GM21447 (cell line): ENCODE results near the gene MAP3K1.
A peak's percentile ranks its signal among the peaks of the same experiment; 100 is the strongest.
"Not testable (repeated sequence)": the region's sequence is repeated elsewhere in the genome, so short reads cannot be mapped to it uniquely, and the experiment has no call there.

ENCODE experiments used
- ATAC-seq: cut with Tn5 transposase; IDR thresholded peaks from one replicate; pipeline ENCODE4 v1.9.1; 2021; ENCODE audit not compliant: unreplicated experiment

Gene MAP3K1

DNA sequence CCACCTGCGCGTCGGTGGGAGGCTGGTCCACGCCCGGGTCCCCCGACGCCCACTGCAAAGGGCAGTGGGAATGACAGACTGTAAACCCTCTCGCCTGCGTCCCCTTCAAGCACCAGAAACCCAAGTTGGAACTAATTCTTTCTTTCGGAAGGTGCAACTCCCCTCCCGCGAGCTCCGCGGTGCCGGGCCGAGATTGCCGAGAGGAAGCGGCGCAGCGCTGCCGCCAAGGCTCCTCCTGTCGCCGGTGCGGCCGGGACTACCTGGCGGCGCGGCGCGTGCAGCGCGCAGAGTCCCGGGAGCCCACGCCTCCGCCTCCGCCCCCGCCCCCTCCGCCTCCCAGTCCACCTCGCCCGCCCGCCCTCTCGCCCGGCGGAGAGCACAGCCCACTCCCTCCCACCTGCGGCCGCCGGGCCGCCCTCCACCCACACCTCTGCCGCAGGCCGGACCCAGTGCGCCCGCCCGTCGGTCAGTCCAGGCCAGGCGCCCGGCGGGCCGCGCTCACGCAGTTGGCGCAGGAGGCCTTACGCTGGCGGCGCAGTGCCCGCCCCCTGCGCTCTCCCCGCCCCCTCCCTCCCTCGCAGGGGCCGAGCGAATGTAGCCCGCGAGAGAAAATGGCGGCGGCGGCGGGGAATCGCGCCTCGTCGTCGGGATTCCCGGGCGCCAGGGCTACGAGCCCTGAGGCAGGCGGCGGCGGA is at the start of gene MAP3K1:
TSS of gene MAP3K1 (plus strand) at position 587 of the 695 bp plus-strand sequence. CDS start at position 612, 25 bp downstream.
- ATAC-seq: peak; percentile 46

DNA sequence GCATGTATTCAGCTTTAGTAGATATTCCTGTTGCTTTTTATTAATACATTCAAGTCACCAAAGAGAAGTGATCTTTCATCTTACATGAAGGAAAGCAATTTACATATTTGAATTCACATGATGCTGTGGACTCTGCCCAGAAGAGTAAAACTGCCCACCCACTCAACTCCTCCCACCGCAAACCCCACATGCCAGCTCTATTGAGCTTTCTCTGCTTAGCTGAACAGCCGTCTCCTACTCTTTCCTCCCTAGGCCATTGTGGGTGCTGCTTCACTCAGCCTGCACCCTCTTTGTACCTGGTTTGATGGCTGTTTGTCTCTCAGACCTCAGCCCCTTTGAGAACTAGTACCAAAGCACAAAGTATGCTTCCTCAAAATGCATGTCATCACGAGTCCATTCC is 48.4 kb upstream of the MAP3K1 start:
- no peak for ATAC-seq

DNA sequence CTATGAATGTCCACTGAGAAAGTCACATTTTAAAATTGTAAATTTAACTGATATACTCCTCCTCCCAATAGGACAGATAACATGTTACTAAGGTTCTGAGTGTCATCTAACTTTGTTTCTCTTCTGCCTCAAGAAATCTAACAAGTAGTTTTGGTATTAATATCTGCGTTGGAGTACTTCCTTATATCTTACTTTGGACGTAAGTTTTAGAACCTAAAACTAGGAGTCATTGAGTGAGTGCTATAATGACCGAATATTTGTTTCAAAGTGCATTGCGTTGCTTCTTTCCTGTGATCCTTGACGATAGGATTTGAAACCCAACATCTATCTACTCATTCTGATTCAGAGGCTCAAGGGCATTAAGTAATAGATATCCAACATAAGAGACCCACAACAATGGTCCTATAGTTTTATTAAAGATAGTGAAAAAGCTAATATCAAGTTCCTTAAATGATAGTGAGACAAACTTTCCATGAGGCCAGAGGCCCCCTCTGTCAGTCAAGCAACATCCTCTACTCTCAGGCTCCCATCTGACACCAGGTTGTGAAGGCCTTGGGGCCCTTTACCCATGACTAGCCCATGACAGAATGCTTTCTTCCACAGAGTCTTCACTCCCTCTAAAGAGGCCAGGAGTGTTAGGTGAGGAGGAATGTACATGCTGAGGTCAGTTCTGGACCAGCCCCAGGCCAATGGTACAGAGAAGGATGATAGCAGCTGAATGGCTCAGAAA is 45.3 kb upstream of the MAP3K1 start:
- no peak for ATAC-seq

DNA sequence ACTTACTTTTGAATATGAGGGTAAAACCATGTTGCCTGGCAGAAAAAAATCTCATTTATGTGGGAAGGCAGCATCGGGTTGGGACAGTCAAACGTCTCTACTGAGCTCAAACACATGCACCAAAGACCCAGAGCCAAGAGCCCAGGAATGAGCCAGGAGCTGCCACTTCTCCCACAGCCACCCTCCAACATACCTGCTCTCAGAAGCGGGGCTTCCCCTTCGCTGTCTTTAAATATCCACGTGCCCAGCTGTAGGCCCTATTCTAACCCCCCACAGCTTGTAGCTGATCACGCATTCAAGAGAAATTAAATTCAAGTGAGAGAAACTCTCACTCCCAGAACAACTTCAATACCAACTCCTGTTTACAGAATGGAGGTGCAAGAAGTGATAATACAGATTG is 42.6 kb upstream of the MAP3K1 start:
- ATAC-seq: no peak

DNA sequence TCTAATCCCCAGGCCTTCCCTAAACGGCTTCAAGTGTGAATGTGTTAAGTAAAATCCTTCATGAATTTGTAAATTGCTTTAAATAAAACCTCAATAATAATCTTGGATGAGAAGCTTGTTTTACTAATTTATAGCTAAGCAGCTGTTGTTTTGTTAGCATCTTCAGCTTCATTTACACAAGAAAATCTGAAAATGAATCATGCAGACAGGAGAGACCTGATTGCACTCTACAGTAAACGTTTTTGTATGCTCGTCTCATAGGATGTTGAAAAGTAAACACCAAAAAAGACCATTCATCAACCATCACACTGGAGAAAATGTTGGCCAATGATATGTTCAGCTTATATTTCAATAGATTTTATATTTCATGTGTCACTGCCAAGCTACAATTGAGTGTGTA is 40.4 kb upstream of the MAP3K1 start:
- no peak for ATAC-seq

DNA sequence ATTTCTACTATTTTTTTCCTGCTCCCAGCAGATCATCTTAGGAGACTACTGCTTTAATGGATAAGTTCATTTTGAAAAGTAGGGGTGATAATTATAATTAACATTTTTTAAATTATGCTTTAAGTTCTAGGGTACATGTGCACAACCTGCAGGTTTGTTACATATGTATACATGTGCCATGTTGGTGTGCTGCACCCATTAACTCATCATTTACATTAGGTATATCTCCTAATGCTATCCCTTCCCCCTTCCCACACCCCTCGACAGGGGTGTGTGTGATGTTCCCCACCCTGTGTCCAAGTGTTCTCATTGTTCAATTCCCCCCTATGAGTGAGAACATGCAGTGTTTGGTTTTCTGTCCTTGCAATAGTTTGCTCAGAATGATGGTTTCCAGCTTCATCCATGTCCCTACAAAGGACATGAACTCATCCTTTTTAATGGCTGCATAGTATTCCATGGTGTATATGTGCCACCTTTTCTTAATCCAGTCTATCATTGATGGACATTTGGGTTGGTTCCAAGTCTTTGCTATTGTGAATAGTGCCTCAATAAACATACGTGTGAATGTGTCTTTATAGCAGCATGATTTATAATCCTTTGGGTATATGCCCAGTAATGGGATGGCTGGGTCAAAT is 39.0 kb upstream of the MAP3K1 start:
- not testable (repeated sequence) for ATAC-seq

DNA sequence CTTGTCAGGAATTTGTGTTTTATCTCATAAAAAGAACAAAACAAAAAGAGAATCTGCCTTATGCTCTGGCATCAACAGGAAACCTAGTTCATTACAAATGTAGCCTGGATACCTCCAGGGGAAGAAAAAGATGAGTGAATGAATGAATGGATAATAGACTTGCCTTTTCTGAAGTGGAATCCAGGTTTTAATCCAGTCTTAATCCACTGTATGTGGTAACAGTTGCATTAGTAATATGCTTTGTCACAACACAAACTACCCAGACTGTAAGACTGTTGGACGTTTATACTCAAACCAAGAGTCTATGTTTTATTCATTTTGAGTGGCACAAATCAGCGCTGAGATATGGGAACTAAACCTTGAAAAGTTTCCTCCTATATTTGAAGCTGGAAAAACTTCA is 32.1 kb upstream of the MAP3K1 start:
- ATAC-seq: no peak

DNA sequence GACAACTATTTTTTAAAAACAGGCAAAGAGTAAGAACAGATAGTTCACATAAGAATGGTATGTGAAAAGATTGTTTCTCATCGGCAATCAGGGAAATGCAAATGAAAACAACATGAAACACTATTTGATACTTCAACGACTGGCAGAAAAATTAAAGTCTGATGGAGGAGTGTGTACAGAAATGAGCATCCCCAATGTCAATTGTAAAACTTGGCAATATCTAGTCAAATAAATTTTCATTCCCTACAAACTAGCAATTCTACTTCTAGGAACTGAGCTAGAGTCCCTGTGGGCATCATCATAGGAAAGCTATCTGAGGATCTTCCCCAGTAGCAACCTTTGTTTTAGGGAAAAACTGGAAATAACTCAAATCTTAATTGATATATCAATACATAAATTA is 29.0 kb upstream of the MAP3K1 start:
- ATAC-seq: no peak

DNA sequence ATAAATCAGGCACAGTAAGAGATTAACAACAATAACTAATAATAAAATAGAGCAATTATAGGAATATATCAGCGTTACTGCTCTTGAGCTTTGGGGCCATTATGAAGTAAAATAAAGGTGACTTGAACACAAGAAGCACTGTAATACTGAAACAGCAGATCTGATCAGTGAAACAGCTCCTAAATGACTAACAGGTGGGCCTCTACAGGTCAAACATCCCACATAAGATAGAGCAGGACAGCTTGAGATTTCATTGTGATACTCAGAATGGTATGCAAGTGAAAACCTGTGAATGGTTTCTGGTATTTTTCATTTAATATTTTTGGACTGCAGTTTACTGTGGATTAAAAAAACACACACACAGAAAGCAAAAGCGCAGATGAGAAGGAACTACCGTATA is 24.0 kb upstream of the MAP3K1 start:
- ATAC-seq: no peak

DNA sequence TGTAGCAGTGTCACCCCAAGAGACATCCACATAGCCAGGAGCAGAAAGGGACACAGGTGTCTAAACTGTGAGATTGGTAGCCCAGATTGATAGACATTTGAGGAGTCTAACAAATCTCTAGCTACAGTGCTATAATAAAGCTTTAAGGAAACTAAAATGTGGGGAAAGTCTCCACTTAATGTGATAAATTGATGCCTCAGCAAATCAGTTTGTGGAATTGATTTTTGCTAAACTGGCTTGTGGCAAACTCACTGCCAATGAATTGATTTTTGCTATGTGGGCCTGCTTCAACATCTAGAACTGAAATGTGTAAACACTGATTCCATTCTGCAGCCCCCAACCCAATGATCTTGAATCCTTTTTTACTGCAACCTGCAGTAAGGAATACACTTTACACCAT is 16.8 kb upstream of the MAP3K1 start:
- no peak for ATAC-seq

DNA sequence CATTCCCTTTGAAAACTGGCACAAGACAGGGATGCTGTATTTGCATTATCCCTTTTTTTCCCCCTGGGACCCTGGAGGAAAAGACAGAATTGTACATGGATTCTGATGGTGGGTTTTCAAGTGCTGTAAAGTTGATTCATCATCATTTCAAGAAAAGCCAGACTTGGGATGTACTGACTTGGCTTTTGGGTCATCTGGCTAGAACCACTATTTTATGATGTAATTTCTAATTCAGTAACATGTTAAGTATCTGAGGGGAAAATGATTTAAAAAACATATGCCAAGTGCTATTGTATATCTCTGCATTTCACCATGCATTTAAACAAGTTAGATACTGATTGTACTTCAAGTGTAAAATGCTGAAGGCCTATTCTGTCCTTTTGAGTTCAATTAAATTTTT is 15.2 kb upstream of the MAP3K1 start:
- ATAC-seq: no peak

DNA sequence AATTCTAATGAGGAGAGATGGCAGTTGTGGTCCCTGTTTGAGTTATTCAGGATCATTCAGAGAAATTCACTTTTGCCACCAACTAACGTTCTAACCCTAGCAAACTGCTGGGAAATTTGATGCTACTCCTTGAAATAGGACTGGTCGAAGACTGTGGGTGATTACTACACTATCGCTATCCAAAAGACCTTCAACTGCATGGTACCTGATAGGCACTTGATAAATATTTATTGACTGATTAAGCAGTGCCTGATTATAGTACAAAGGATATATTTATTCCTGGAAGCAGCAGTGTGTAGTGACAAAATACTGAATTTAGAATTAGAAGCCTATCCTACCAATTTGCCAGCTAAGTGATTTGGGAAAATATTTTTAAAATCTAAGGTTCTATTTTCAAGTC is 14.1 kb upstream of the MAP3K1 start:
- no peak for ATAC-seq

DNA sequence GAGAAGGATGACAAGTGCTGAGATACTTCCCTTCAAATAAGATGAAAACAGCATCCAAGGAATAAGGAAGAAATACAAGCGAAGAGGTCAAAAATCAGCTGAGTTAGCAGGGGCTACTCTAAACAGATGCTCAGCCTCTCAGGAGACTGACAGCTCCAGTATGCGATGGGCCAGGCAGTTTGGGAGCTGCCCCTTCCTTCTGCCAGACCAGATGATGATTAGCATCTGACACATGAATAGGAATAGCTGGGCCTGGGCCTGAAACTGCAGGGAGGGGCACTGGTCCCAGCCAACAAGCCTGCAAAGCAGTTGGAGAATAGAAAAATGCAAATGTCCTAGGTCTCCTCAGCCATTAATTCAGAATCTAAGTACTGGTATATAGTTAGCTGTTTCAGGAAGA is 13.1 kb upstream of the MAP3K1 start:
- no peak for ATAC-seq

DNA sequence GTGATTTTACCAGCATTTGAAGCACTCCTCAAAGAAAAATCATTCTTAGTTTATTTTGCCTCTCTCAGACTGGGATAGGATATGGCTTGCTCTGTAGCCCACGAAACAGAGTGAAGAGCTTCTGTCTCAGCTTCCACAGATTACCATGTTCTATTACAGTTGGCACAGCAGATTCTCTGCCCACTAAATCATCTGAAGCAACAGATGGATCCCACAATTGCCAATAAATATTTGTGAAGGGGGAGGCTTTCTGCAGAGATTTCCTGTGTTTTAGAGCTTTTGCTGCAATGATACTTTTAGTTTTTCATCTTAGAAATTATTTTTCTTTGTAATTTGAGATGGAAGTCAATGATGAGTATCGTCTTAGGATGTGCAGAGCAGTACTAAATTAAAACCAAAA is 12.3 kb upstream of the MAP3K1 start:
- ATAC-seq: no peak

DNA sequence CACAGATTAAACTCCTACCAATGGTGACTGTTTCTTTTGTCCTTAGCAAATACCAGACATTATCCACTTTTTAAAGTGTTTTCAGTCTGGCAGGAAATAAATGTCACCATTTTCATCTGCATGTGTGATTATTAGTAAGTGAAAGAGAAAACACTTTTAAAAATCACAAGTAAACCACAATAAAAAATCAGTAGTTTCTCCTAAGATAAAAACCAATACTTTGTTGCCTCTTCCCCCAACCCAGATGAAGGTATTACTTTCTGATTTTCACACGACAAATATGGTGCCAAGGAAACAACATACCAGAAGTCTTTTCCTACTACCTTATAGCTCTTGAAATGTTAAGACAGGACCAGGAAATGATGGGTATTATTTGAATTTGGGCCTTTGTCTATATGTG is 11.5 kb upstream of the MAP3K1 start:
- no peak for ATAC-seq

DNA sequence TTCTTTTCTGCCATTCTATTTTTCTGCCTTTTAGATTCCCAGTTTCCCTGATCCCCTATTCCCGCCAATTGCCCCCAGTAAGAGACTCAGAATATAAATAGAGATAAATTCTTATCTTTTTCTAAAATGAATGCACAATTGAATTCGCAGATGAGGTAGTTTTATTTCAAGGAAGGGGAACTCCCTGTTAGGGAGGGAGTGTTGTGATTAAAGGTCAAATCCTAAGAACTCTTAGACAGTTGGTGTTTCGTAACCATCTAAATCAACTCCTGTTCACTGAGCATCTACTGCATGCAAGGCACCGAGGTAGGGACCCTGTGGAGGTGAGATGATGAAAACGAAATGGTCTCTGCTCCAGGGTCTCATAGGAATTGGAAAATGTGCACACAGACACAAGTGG is 7.7 kb upstream of the MAP3K1 start:
- ATAC-seq: no peak

DNA sequence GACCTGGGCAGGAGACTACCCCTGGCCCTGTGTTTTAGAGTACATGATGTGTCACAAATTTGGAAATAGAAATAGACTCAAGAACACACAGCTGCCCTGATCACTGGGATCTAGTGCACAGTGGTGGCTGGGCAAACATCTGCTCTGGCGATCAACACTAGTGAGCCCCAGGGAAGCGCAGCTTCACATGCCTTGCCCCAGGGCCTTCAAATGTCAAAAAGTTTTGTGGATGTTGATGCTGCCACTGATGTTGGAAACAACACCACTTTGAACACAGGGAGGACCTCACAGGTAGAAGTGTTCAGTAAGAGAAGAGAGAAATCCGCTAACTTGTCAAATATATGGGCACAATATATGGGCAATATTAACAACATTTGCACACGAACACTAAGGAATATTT is 7.1 kb upstream of the MAP3K1 start:
- no peak for ATAC-seq

DNA sequence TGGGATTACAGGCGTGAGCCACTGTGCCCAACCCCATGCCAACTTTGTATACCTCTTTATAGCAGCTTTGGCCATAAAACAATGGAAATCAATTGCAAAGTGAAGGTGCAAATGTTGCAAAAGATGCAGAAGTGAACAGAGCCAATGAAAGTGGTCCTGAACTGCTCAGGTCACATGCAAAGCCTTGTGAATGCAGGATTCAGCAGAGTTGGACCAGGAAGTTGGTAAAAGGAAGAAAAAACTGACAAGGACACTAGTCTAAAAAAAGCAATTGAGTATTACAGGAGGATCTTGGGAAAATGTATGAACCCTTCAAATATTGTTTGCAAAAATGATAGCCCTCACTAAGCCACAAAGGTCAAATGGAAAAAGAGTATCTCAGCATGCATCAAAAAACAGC is 4.5 kb upstream of the MAP3K1 start:
- ATAC-seq: no peak

DNA sequence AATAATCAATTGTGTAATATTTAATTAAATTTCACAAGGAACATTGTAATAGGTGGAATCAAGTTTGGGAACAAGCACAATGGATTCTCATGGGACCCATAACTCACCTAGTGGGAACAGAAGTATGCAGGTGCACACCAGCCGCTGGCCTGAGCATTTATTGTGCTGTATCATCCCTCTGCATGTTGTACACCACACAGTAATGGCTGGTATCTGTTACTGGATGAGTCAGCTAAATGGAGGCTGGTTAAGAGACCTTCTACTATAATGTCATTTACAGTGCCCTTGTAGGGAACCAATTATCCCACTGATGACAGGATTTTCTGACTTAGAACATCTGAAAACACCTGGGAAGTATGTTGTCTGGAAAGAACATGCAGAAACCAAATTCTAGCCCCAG is 3.2 kb upstream of the MAP3K1 start:
- ATAC-seq: no peak

DNA sequence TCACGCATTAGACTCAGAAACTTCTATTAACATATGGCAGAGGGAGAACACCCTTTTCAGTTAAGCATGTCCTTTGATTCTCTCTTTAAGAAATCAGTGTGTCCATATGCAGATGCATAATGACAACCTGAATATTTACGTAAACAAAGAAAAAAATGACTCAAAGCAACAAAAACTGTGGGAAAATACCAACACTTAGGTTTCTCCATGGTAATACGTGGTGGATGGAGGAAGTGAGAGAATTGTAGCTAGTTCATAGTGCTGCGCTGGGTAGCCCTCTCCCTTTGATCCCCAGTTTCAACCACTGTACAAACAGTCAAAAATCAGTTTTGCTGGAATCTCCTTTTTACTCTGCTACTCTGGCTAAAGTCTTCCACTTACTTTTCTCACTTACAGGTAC is 2.0 kb upstream of the MAP3K1 start:
- ATAC-seq: no peak

DNA sequence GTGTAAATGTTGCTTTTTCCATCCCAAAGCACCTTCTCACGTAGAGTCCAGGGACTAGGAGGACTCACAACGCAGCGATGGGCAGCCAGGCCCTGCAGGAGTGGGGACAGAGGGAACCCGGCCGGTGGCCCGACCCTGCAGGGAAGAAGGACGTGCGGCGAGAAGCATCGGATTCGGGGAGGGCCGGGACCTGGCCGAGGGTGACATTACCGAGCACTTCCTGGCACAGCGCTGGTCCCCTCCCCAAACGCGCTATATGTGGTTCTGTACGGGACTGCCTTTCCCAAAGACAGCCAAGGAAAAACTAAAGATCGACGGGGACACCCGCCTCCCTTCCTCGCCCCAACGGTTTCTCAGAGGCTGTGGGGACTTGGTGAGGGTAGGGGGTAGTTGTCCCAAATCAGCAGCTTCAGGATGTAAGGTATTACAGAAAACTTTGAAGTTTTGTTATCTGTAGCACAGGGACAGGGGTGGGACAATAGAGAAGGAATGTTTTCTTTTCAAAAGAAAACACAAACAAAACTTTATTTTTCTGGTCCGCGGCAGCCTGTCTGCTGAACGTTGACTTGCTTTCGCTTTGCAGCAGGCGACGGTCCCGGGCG is 887 bp upstream of the MAP3K1 start:
- ATAC-seq: no peak
